Liver (tissue), 3 donors: ENCODE results near the gene GABRA5.

Experiments used
- RAD21 ChIP-seq, 2 donors: IDR thresholded peaks; 2 replicates each; pipeline ENCODE4 v1.6.1; 2016; ENCODE audit warnings: antibody characterized with exemption in 2 of 2, mild to moderate bottlenecking in 2 of 2
- TF ChIP-seq, protein P1 (sequence below): fragments of 150-350 bp; IDR thresholded peaks from 2 replicates; pipeline ENCODE4 v1.5.1; 2017; ENCODE audit warnings: improper control_type of control experiment, low read depth, low read length; ENCODE audit not compliant: missing input control
- donor health status: healthy.
- donor health status: healthy.

DNA sequence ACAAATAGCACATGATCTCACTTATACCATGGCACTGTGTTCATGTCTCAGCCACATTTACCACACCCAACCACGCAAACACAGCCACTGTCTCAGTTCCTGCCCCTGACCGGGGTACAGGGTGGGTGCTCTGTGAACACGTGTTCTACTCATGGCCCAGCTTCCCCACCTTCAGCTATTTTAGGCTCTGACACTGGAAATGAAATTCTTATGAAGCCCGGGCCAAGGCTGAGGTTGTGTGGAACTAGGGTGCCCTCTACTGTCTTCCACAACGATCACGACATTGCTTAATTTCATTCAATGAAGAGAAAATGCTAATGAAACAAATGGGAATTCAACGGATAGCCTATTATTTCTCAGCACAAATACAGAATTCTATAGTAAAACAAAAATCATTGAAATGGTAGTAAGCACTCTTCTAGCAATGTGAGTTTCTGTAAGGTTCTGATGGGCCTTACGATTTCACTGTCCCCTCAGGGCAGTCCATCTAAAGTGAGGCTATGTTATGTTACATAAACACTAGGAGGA is 2.1 kb upstream of the GABRA5 start:
- TF ChIP-seq, protein P1, sequence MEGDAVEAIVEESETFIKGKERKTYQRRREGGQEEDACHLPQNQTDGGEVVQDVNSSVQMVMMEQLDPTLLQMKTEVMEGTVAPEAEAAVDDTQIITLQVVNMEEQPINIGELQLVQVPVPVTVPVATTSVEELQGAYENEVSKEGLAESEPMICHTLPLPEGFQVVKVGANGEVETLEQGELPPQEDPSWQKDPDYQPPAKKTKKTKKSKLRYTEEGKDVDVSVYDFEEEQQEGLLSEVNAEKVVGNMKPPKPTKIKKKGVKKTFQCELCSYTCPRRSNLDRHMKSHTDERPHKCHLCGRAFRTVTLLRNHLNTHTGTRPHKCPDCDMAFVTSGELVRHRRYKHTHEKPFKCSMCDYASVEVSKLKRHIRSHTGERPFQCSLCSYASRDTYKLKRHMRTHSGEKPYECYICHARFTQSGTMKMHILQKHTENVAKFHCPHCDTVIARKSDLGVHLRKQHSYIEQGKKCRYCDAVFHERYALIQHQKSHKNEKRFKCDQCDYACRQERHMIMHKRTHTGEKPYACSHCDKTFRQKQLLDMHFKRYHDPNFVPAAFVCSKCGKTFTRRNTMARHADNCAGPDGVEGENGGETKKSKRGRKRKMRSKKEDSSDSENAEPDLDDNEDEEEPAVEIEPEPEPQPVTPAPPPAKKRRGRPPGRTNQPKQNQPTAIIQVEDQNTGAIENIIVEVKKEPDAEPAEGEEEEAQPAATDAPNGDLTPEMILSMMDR = peak; percentile 40
- TF ChIP-seq RAD21 (IDR thresholded peaks at IDR 0.05) = peak; percentile 82 to 83
